Measurements from ENCODE around the gene LDLRAD4.

GRCh38 chr18:13576598-13576997 is 358.0 kb downstream of the LDLRAD4 start:
- TF ChIP-seq, protein P1, sequence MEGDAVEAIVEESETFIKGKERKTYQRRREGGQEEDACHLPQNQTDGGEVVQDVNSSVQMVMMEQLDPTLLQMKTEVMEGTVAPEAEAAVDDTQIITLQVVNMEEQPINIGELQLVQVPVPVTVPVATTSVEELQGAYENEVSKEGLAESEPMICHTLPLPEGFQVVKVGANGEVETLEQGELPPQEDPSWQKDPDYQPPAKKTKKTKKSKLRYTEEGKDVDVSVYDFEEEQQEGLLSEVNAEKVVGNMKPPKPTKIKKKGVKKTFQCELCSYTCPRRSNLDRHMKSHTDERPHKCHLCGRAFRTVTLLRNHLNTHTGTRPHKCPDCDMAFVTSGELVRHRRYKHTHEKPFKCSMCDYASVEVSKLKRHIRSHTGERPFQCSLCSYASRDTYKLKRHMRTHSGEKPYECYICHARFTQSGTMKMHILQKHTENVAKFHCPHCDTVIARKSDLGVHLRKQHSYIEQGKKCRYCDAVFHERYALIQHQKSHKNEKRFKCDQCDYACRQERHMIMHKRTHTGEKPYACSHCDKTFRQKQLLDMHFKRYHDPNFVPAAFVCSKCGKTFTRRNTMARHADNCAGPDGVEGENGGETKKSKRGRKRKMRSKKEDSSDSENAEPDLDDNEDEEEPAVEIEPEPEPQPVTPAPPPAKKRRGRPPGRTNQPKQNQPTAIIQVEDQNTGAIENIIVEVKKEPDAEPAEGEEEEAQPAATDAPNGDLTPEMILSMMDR (conservative IDR thresholded peaks at IDR 0.05): no peak
- no peak for TF ChIP-seq ZFX (IDR thresholded peaks at IDR 0.05)
